IPS DF 19.7 (cell line): ENCODE data around the gene PRDX6.
"Not testable (repeated sequence)": the region's sequence is repeated elsewhere in the genome, so short reads cannot be mapped to it uniquely, and the experiment has no call there.

Source experiments
- DNase-seq: peaks from one replicate; pipeline ENCODE4 v3.0.0-alpha.2; 2013; ENCODE audit warnings: low read depth, low spot score

PRDX6 gene

DNA sequence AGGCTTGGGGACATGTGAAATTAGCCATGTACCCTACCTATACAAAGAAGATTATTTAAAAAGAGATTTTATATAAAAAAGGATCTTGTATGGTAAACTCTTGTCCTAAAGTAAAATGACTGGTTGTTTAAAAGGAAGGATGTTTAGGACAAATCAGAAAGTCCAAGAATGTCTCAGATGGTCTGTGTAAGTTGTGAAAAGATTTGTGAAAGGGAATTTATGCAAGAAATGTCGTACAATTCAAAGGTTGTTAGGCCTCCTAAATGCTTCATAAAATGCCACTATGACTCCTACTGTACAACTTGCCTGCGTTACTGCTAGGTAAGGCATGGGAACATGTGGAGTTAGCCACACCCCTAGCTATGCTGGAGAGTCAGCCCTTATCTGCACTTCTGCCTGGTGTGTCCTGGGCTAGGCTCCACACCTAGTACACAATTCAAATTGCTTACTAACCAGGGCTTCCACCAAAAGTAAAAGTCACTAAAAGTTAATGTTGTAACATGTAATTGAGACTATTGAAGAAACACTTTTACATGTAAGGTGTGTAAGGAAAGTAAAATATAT, 19.7 kb downstream of the PRDX6 start:
- DNase-seq: no peak

DNA sequence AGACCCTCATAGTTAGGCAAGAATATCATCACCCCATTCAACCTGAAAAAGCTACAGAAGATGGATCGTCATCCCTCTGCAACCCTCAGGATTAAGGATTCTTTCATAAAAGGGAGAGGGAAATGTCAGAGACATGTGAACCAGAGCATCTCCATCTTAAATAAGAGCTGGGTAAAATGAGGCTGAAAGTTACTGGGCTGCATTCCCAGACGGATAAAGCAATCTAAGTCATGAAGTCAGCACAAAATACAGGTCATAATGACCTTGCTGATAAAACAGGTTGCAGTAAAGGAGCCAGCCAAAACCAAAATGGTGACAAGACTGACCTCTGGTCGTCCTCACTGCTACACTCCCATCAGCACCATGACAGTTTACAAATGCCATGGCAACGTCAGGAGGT, 22.6 kb downstream of the PRDX6 start:
- DNase-seq: no peak

DNA sequence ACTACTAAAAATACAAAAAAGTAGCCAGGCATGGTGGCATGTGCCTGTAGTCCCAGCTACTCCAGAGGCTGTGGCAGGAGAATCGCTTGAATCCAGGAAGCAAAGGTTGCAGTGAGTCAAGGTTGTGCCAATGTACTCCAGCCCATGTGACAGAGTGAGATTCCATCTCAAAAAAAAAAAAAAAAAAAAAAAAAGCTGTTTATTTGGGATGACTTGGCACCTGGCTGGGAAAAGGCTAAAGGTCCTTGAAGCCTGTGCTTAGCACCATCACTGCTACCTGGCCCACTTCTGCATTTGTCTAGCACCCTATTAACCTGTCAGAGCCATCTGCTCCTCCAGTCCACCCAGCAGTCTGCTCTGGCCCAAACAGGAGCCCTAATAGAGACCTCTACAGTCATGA, 25.0 kb downstream of the PRDX6 start:
- no peak for DNase-seq

DNA sequence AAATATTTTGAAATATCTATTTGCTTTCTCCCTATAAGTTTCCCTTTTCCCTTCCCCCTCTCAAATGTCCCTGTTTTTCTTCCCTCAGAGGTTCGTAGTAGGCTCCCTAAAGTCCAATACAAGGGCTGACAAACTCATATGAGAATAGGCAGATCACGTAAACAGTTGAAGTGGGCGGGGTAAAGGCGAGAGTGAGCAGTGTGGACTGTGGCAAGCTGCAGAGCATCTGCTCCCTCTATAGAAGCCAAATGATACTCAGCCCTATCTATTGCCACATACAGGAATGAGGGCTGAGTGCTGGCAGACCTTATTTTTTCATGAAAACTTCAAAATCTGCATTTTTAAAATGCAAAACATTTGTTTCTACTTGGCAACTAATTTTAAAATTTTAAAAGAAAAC, 26.3 kb downstream of the PRDX6 start:
- DNase-seq: no peak

DNA sequence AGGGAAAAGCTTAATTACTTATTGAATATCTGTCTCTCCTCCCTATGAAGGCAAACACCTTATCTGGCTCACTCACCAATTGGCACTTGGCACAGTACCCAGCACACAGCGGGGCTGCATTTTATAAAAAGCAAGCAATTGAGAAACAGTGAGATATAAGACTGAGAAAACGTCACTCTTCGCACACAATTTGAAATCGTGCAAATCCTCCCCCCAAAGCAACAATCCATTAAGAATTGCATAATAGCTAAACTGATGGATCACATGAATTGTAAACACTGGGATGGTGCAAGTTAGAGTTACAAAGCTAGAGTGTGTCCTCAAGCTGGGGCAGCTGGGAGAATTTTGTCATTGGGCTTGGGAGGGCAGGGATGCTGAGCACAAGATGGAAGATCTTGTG, 27.1 kb downstream of the PRDX6 start:
- DNase-seq: no peak

DNA sequence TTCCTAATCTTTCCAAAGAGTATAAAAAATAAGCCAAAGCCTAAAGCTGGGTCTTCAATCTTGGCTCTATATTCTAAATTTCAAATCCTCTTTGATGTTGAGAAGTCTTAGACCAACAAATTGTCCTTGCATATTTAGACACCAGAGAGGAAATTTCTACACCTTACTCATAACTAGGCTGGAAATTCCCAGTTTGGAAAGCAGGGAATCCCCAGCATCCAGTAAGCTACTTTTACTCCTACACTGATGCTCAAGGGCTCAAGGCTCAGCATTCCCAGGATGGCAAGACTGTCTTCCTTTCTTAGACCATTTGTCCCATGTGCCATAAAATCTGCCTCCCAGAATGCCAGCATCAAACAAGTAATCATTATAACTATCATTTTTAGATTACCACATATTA, 28.3 kb downstream of the PRDX6 start:
- no peak for DNase-seq

DNA sequence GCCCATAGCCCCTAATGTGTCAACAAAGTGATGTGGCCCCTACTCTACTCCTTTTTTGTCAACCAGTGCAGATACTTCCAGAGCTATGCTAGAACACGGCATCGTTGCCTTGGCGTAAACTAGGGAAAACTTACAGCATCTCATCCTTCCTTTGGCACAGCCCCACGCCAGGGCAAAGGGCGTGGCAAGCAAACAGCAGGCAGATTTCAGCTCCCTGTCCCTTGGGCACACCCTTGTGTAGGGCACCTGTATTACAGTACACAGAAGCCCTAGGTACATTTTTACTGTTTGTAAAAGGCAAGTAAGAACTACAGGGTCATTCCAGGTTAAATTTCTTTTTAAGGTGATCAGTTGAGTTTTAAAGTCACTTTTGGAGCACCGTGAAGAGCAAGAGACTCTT, 29.3 kb downstream of the PRDX6 start:
- DNase-seq: no peak

DNA sequence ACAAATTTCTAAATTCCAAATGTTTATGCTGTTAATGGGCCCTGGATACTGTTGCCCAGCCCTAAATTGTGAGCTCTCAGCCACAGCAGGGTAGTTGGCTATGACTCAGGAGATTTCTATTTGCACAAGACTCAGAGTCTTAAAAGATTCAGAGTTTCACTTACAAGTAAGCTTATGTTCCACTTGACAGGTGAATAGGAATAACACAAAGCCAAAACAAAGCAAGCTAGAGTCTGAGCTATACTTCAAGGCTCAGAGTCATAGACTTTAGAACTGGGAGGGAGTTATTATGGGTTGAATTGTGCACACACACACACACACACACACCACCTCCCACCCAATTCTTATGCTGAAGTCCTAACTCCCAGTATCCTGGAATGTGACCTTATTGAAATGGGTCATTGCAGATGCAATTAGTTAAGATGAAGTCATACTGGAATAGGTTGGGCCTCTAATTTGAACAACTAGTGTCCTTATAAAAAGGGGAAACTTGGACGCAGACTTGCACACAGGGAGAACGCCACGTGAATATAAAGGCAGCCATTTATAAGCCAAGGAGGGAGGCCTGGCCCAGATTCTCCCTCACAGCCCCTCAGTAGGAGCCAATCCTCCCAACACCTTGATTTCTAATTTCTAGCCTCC, 30.2 kb downstream of the PRDX6 start:
- no peak for DNase-seq

DNA sequence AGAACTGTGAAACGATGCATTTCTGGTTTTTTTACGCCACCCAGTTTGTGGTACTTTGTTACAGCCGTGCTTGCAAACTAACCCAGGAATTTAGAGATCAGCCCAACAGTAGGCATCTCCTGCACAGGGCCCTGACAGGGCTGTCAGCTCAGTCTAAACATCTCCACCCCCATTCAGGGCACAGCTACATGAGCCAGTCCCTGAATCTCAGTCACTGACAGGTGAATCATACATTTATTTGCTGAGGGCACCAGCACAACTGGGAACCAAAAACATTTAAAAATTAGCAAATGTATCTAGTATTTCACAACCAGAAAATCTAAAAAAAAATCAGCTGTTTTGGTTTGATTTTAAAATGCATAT, 30.7 kb downstream of the PRDX6 start:
- DNase-seq: no peak

DNA sequence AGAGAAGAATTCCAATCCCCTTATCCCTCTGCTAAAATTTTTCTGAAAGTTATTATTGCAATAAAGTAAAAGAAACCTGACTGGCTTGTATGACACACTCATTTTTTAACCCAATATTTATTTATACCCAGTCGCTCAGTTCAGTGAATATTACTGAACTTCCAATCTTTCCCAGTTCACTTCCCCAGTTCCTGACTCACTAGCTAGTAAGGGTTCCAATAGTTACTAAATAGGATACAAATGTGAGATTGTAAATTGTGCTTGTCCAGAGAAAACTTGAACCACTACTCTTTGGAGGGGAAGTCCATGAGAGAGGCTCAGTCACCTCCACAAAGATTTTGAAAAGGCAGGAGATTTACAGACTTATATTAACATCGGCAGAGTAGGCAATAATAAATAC, 31.4 kb downstream of the PRDX6 start:
- no peak for DNase-seq

DNA sequence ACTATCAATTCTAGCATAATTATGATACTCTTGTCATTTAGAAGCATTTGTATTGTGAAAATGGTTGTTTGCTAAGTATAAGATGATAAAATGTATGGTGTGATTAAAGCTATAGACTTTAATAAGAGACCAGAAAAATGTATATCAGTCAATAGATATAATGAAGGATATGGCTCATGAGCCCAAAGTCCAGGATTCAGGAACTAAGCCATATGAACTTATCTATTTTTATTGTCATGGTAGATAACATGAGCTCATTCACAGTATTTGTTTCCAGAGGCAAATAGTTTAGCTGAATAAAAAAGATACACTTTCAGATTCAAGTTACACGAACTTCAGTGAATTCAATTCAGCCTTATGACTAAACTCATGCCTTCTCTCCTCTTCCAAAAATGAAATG, 32.7 kb downstream of the PRDX6 start:
- no peak for DNase-seq

DNA sequence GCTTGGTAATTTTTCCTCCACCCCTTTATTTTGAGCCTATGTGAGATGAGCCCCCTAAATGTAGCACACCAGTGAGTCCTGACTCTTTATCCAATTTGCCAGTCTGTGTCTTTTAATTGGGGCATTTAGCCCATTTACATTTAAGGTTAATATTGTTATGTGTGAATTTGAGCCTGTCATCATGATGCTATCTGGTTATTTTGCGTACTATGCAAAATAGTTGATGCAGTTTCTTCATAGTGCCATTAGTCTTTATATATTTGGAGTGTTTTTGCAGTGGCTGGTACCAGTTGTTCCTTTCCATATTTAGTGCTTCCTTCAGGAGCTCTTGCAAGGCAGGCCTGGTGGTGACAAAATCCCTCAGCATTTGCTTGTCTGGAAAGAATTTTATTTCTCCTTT, 37.4 kb downstream of the PRDX6 start:
- not testable (repeated sequence) for DNase-seq

DNA sequence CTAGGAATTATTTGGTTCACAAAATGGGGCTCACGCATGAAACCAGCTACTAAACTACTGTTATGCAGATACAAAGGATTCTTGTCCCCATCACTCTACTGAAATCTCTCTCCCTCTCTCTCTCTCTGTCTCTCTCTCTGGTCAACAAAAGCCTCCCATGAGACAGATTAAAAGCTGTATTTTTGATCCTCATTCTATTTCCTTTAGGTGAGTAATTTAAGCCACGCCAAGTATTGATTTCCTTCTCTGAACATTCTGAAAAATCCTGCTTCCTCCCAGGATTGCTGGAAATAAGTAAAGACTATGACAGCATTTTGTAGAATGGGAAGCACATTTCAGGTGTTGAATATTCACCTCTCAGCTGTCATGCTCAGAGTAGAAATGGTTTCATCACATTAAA, 43.7 kb downstream of the PRDX6 start:
- DNase-seq: no peak

DNA sequence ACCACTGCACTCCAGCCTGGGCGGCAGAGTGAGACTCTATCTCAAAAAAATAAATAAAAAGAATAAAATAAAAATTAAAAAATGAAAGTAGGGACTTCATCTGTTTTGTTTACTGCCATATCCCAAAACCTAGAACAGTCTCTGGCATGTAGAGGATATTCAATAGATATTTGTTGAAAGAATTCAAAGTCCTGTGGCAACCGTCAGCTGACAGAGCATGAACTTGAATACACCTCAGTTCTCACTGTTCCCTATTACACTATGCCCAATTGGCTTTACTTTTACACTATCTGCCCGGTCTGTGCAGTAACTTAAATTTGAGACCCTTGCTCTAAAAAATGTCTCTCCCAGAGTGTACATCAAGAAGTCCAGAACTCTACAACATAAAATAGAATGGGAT, 46.2 kb downstream of the PRDX6 start:
- no peak for DNase-seq

DNA sequence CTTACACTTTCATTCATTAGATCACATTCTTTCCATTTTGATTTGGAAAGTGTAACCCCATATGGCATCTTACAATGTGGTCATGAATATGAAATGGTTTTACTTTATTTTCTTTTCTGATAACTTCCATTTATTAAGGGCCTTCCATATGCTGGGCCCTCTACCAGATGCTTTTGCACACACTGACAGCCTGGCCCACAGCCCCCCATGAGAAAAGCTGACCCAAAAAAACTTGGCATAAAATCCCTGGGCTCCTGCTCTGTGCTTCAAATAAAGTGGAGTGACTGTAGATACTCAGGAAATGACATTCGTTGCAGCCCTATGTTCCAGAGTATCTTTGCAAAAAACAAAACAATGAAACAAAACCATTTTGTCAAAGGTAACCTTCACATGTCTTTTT, 48.8 kb downstream of the PRDX6 start:
- DNase-seq: no peak

DNA sequence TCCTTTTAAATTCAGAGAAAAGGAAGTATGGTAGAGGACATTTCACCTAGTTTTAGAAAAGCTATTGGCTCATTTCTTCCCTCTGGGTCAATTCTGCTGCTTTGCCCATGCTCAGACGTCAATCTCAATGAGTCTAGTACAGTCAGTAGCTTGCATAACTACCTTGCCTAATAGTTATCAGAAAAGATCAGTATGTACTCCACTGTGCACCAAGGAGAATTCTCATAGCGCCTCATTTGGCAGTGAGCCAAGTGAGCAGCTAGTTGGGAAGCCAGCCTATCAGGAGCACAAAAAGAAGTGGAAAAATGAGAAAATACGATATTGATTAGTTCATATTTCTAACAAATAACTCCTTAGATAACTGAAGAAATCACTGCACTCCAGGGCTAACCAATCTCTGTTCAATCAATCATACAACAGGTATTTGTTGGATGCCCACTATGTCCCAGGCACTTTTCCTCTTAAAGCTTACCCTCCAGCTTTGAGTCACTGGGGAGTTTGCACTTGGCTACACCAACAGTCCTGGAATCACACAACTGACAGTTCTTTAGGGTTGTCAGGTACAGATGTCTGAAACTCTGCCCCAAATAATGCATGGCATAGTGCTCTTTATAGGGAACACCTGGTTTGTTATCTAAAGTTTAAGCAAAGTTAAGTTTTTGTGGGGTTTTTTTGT, 50.2 kb downstream of the PRDX6 start:
- no peak for DNase-seq

DNA sequence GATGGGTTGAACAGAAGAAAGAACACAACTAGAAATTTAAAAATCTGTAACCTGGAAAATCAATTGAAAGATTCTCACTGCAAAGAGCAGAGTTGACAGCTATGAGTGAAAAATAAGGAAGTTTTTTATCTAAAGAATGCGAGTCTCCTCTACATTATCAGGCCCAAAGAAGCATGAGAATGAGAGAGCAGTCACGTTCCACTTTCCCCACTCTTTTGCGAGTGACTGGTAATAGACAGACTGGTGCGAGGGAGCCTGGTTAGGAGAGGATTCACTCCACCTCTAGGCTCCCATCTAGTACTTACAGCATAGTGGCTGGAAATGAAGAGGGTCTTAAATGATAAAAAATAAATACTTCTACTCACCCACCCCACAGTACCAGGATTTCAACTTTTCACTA, 52.0 kb downstream of the PRDX6 start:
- DNase-seq: no peak

DNA sequence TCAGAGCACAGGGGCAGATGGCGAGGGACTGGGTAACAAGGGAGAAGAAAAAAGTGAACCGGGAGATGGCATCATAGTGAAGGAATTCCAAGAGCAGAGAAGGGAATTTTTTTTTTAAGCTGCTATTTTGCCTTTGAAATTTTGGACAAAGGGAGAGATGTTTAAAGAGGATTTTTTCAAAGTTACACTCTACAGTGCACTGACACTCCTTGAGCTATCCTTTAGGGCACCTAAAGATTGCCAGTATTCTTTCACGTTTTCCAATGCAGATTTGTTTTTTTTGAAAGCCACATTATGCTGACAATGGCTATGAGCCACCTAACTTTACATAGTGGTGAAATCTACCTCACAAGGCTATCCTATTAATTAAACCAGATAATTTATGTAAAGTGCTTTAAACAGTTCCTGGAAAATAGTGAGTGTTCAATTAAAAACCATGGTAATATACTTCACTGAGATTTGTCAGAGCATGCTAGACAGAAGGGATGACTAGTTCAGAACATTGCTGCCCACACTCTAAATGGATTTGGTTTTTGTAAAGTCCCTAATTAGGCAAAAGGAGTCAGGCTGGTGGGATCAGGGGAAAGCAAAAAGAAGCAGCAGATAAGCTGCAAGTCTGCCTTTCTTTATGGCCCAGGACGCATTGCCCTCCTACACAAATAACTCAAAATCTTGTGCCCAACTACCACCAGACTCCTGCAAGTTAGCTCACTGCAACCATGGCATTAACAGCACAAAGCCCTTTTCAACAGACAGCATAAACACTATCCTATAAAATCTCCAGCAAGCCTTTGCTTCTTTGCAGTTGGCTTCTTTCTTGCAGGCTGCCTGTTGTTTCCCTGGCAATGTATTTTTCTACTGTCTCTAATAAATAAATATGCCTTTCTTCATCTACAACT, 53.9 kb downstream of the PRDX6 start:
- no peak for DNase-seq

DNA sequence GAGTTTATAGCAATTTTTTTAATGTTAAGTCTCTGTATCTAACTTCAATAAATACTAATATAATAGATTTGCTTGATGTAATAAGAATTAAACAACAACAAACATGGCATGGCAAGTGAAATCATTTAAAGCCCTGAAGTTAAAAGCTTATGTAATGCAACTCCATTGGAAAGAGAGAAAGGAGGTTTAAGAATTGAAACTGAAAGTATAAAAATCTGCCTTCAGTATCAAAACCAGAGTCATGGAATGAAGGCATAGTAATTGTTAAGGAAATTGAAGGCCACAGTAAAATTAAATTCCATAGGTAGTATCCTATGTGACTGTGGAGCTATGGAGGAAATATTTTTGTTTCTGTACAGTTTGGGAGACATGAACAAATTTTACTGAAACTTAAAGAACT, 55.1 kb downstream of the PRDX6 start:
- no peak for DNase-seq

DNA sequence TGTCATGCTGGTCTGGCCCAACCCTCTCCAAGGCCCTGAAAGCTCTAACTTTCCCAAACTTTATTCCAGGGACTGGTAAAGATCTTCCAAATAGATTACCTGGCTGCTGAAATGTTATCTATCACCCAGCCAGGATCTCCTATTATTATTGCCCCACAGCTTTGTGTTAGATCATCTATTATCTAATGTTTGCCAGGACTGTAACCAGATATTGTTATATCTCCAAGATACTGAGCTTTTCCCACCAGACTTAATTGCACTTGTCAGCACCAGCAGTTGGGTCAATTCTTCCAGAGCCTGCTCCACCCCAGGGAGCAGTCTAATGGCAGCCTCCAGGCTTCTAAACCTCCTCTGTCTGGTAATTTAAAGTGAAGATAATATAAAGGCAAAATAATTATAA, 59.1 kb downstream of the PRDX6 start:
- no peak for DNase-seq
